AG09319 (cell line): ENCODE measurements around the gene CST3.
"Not testable (repeated sequence)": the region's sequence is repeated elsewhere in the genome, so short reads cannot be mapped to it uniquely, and the experiment has no call there.

Experiments
- DNase-seq: peaks from one replicate; pipeline ENCODE4 v3.0.0-alpha.2; 2010; ENCODE audit warnings: low read depth; ENCODE audit errors: extremely low read depth
- CTCF ChIP-seq: IDR thresholded peaks from 2 replicates; pipeline ENCODE4 v1.5.1; 2011; ENCODE audit warnings: low read depth, mild to moderate bottlenecking, inconsistent platforms, low read length, moderate library complexity

Gene CST3

GRCh38 chr20:23661002-23661429 lies 23.3 kb upstream of the CST3 start:
- no peak for TF ChIP-seq CTCF
- DNase-seq = no peak

GRCh38 chr20:23659989-23660837 lies 22.5 kb upstream of the CST3 start:
- DNase-seq = peak; percentile 40
- TF ChIP-seq CTCF = no peak

- not testable (repeated sequence) for DNase-seq
Observed at GRCh38 chr20:23659610-23659988, 21.8 kb upstream of the CST3 start.

- no peak for TF ChIP-seq CTCF
- DNase-seq = no peak
Observed at GRCh38 chr20:23658989-23659609, 21.3 kb upstream of the CST3 start.

GRCh38 chr20:23658336-23658735 lies 20.6 kb upstream of the CST3 start:
- DNase-seq = no peak
- TF ChIP-seq CTCF = no peak

GRCh38 chr20:23657202-23657601 lies 19.4 kb upstream of the CST3 start:
- no peak for DNase-seq
- no peak for TF ChIP-seq CTCF

- TF ChIP-seq CTCF = no peak
- no peak for DNase-seq
Observed at GRCh38 chr20:23656372-23656771, 18.6 kb upstream of the CST3 start.
